ENCODE results near the gene ZNF469. TPM values are rescaled to one million over a fixed set of nuclear protein-coding genes. Genes with fewer than 3 reads are reported as not detected.

ZNF469 gene
- total and polyA plus RNA-seq, 11 donors = 0.48 to 2.8 (median 1.00) TPM

- DNase-seq (peak in 2 of 5 donors; percentile 63 to 81), ATAC-seq (peak in 3 of 4 donors; percentile 11 to 46 (median 35))
- no peaks in the 10 kb centered on the region for H3K9me3 ChIP-seq
- H3K27me3 ChIP-seq = peaks cover 0 to 41% (median 15%) of the 10 kb centered on the region in 9 donors
- intact Hi-C loops (cut with DNase I) = loop anchor here in 4 of 10 donors (10.0 kb wide), 3 partner anchors 236 to 446 kb away; no protein-coding TSS in a partner anchor
- peak overlapping the region; percentile 33 to 74 (median 53) for H3K4me3 ChIP-seq
- H3K27ac ChIP-seq = peak overlapping the region in 9 of 12 donors; percentile 14 to 82 (median 50)
- no peaks in the 10 kb centered on the region for H3K36me3 ChIP-seq
- peaks cover 0 to 30% (median 10%) of the 10 kb centered on the region in 12 donors for H3K4me1 ChIP-seq
- TF ChIP-seq CTCF (IDR thresholded peaks at IDR 0.05) (no peak), POLR2A (IDR thresholded peaks at IDR 0.05) (no peak)
- WGBS, 4 donors = 10 to 23% (median 15%) methylated on average over 40 to 80 of the region's 80 CpGs
Measured at GRCh38 chr16:88430524-88431446, 48.0 kb downstream of the ZNF469 start.

DNA sequence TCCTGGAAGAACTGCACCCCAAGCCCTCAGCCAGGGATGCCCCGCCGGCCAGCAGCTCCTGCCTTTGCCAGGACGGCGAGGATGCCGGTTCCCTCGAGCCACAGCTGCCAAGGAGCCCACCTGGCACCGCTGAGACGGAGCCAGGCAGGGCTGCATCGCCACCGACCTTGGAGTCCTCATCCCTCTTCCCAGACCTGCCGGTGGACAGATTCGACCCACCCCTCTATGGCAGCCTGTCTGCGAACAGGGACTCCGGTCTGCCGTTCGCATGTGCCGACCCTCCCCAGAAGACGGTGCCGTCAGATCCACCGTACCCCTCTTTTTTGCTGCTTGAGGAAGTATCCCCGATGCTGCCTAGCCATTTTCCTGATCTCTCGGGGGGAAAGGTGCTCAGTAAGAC is 48.9 kb downstream of the ZNF469 start:
- Histone ChIP-seq H3K27me3 (peaks cover 0 to 41% (median 15%) of the 10 kb centered on the region in 9 donors), H3K9me3 (no peaks in the 10 kb centered on the region), H3K4me1 (peaks cover 0 to 30% (median 10%) of the 10 kb centered on the region in 12 donors), H3K36me3 (no peaks in the 10 kb centered on the region), H3K4me3 (peak overlapping the region in 2 of 12 donors; percentile 73 to 74), H3K27ac (no peak overlapping the region)
- 90 to 95% (median 92%) methylated on average over 14 to 22 of the region's 22 CpGs for WGBS, 4 donors
- intact Hi-C loops (cut with DNase I) = loop anchor here in 4 of 10 donors (10.0 kb wide), 3 partner anchors 237 to 447 kb away; no protein-coding TSS in a partner anchor
- DNase-seq (no peak), ATAC-seq (no peak)
- TF ChIP-seq CTCF (IDR thresholded peaks at IDR 0.05) = no peak
- no peak for TF ChIP-seq POLR2A (IDR thresholded peaks at IDR 0.05)

DNA sequence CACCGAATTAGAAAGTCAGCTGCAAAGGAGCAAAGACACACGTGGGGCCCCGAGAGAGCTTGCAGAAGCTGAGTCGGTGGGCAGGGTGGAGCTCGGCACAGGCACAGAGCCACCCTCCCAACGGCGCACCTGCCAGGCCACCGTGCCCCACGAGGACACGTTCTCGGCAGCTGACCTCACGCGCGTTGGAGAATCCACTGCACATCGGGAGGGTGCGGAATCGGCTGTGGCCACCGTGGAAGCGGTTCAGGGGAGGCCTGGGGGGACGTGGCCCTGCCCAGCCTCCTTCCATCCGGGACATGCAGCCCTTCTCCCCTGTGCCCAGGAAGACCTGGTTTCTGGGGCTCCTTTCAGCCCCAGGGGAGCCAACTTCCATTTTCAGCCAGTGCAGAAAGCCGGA is 49.4 kb downstream of the ZNF469 start:
- TF ChIP-seq POLR2A (IDR thresholded peaks at IDR 0.05) (no peak), CTCF (IDR thresholded peaks at IDR 0.05) (no peak)
- Histone ChIP-seq H3K4me1 (peaks cover 0 to 30% (median 10%) of the 10 kb centered on the region in 12 donors), H3K36me3 (no peaks in the 10 kb centered on the region), H3K9me3 (no peaks in the 10 kb centered on the region), H3K27me3 (peaks cover 0 to 41% (median 15%) of the 10 kb centered on the region in 9 donors), H3K27ac (no peak overlapping the region), H3K4me3 (no peak overlapping the region)
- WGBS, 4 donors = 92 to 95% (median 92%) methylated on average over 18 to 22 of the region's 22 CpGs
- ATAC-seq (no peak), DNase-seq (no peak)
- intact Hi-C loops (cut with DNase I) = loop anchor here in 4 of 10 donors (10.0 kb wide), 3 partner anchors 237 to 447 kb away; no protein-coding TSS in a partner anchor

Other genes starting within 250 kb of the ZNF469 start
- gene ZFPM1, start 70.3 kb downstream of the ZNF469 start, total RNA-seq = 1 to 10 TPM; 1.3 to 6.1 (median 4.1) TPM
- gene ZFPM1, start 70.3 kb downstream of the ZNF469 start, polyA plus RNA-seq = 1 to 10 TPM; 1.6 to 6.3 TPM
- gene ZC3H18, start 187.4 kb downstream of the ZNF469 start, total RNA-seq = 10 to 100 TPM in 8 of 9 donors, 1 to 10 TPM in 1; 8.4 to 28.4 (median 21.9) TPM
- 10 to 100 TPM; 20.5 to 23.7 TPM for gene ZC3H18, start 187.4 kb downstream of the ZNF469 start, polyA plus RNA-seq

All from heart left ventricle (tissue), 16 donors.